ENCODE data around the gene MDC1. TPM values are rescaled to one million over a fixed set of nuclear protein-coding genes. Genes with fewer than 3 reads are reported as not detected.

MDC1 gene
- polyA plus RNA-seq, 1 donor (not counting 4 experiments of a cell fraction or from before 2014, with no cell fraction given) = 6.9 TPM

GRCh38 chr6:30726506-30727413, 9.7 kb upstream of the MDC1 start:
- no peak overlapping the region for H2AFZ ChIP-seq (ENCODE audit: control insufficient read depth, low read length)
- H3K27me3 ChIP-seq (ENCODE audit: control insufficient read depth, extremely low read depth, insufficient read depth, low read length) = no peaks in the 10 kb centered on the region
- peaks cover 10 to 27% of the 10 kb centered on the region in 2 experiments for H3K36me3 ChIP-seq (ENCODE audit: control insufficient read depth in 2 of 2, extremely low read depth in 1 of 2, insufficient read depth in 2 of 2, low read length in 2 of 2)
- peaks cover 21% of the 10 kb centered on the region for H3K4me1 ChIP-seq (ENCODE audit: control insufficient read depth, extremely low read depth, insufficient read depth, low read length)
- H3K27ac ChIP-seq (ENCODE audit: control insufficient read depth, insufficient read depth, low read length) = no peak overlapping the region
- no peak for FAIRE-seq
- H3K9me3 ChIP-seq (ENCODE audit: control insufficient read depth, low read depth, low read length) = no peaks in the 10 kb centered on the region
- H3K4me3 ChIP-seq (ENCODE audit: control insufficient read depth in 2 of 3, extremely low read depth in 1 of 3, insufficient read depth in 2 of 3, low read depth in 1 of 3, low read length in 3 of 3) = no peak overlapping the region
- no peak overlapping the region for H3K9ac ChIP-seq (ENCODE audit: control insufficient read depth, extremely low read depth, insufficient read depth, low read length)
- dilution Hi-C loops (cut with MboI; ENCODE audit: extremely low pct_ligation_motif_present, low sequenced_read_pairs) = no loop called here
- H3K4me2 ChIP-seq (ENCODE audit: control insufficient read depth, extremely low read depth, insufficient read depth, low read depth, low read length) = no peak overlapping the region
- no peaks in the 10 kb centered on the region for H3K9me1 ChIP-seq (ENCODE audit: control insufficient read depth, extremely low read depth, insufficient read depth, low read length)
- no peak for DNase-seq (ENCODE audit: low read depth, low spot score)
- H4K20me1 ChIP-seq (ENCODE audit: control insufficient read depth, extremely low read depth, insufficient read depth, low read length) = peaks cover 28% of the 10 kb centered on the region
- TF ChIP-seq EZH2 (IDR thresholded peaks at IDR 0.05; ENCODE audit: low read length) (no peak), CTCF (optimal IDR thresholded peaks at IDR 0.05 in 1 of 3, IDR thresholded peaks at IDR 0.05 in 1 of 3, conservative IDR thresholded peaks at IDR 0.05 in 1 of 3; ENCODE audit: extremely low read depth in 1 of 3, insufficient read depth in 2 of 3, low read length in 3 of 3) (no peak)
- peaks cover 33% of the 10 kb centered on the region for H3K79me2 ChIP-seq (ENCODE audit: control insufficient read depth, insufficient read depth, low read length)

GRCh38 chr6:30725713-30726505, 8.8 kb upstream of the MDC1 start:
- Histone ChIP-seq H3K27ac (ENCODE audit: control insufficient read depth, insufficient read depth, low read length) (no peak overlapping the region), H3K9me1 (ENCODE audit: control insufficient read depth, extremely low read depth, insufficient read depth, low read length) (no peaks in the 10 kb centered on the region), H3K4me1 (ENCODE audit: control insufficient read depth, extremely low read depth, insufficient read depth, low read length) (peaks cover 21% of the 10 kb centered on the region), H3K4me2 (ENCODE audit: control insufficient read depth, extremely low read depth, insufficient read depth, low read depth, low read length) (no peak overlapping the region), H3K9me3 (ENCODE audit: control insufficient read depth, low read depth, low read length) (no peaks in the 10 kb centered on the region), H3K79me2 (ENCODE audit: control insufficient read depth, insufficient read depth, low read length) (peaks cover 39% of the 10 kb centered on the region), H2AFZ (ENCODE audit: control insufficient read depth, low read length) (no peak overlapping the region), H3K4me3 (ENCODE audit: control insufficient read depth in 2 of 3, extremely low read depth in 1 of 3, insufficient read depth in 2 of 3, low read depth in 1 of 3, low read length in 3 of 3) (no peak overlapping the region), H4K20me1 (ENCODE audit: control insufficient read depth, extremely low read depth, insufficient read depth, low read length) (peaks cover 31% of the 10 kb centered on the region), H3K27me3 (ENCODE audit: control insufficient read depth, extremely low read depth, insufficient read depth, low read length) (no peaks in the 10 kb centered on the region), H3K36me3 (ENCODE audit: control insufficient read depth in 2 of 2, extremely low read depth in 1 of 2, insufficient read depth in 2 of 2, low read length in 2 of 2) (peaks cover 13 to 31% of the 10 kb centered on the region in 2 experiments), H3K9ac (ENCODE audit: control insufficient read depth, extremely low read depth, insufficient read depth, low read length) (no peak overlapping the region)
- TF ChIP-seq CTCF (optimal IDR thresholded peaks at IDR 0.05 in 1 of 3, IDR thresholded peaks at IDR 0.05 in 1 of 3, conservative IDR thresholded peaks at IDR 0.05 in 1 of 3; ENCODE audit: extremely low read depth in 1 of 3, insufficient read depth in 2 of 3, low read length in 3 of 3) = no peak
- dilution Hi-C loops (cut with MboI; ENCODE audit: extremely low pct_ligation_motif_present, low sequenced_read_pairs) = no loop called here
- no peak for FAIRE-seq
- no peak for DNase-seq (ENCODE audit: low read depth, low spot score)

Data from keratinocyte (primary cell).